GOT3 (cell line): ENCODE results near the gene PLA2G5.

Experiments used
- DNase-seq: peaks from one replicate; lab custom pipeline; 2025; ENCODE audit warnings: mixed read lengths; lab: John Stamatoyannopoulos, UW

PLA2G5 gene

DNA sequence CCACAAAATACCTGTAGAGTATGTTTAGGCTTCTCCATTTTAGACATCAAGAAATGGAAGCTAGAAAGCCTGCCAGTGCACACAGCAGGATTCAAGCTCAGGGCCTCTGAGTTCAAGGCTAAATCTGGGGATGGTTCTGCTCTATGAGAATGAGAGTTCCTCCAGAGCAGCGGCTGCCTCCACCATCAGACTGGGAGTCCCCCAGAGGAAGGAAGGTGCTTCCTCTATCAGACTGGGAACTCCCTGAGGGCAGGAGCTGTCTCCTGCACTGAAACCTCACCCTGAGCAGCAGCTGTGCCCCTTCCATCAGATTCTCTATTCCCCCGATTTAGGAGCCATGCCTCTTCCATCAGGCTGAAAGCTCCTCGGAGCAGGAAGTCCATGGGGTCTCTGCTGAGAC lies 20.1 kb downstream of the PLA2G5 start:
- DNase-seq, result no peak

- no peak for DNase-seq
Observed at GRCh38 chr1:20090641-20091040, 20.6 kb downstream of the PLA2G5 start.

DNA sequence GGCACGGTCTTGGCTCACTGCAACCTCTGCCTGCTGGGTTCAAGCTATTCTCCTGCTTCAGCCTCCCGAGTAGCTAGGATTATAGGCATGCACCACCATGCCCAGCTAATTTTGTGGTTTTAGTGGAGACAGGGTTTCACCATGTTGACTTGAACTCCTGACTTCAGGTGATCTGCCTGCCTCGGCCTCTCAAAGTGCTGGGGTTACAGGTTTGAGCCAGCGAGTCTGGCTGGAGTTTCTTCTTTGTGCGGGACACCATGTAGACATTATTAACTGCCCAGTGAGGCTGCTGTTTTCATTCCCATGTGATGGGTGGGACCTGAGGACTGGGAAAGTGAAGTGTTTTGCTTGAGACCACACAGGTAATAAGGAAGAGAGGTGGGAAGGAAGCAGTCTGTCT lies 23.3 kb downstream of the PLA2G5 start:
- DNase-seq, result no peak

DNA sequence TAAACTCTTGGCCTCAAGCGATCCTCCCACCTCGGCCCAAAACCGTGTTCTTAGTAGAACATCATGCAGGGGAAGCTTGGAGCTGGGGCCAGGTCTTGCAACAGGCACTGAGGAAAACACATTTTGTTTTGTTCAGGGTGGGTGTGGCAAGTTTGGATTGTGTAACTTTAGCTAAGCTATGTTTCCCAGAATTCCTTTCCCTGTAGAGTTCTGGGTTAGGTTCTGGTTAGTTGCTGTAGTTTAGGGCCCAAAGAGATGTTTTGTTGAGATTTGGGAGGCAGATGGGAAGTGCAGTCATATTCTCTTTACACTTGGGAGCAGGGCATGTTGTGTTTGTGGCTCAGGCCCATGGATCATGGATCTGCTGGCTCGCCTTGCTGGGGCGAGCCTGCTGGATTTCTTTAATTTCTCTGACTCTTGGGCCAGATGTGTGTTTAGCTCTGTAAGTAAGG lies 24.0 kb downstream of the PLA2G5 start:
- DNase-seq, result no peak

GRCh38 chr1:20095564-20096434 lies 25.8 kb downstream of the PLA2G5 start:
- no peak for DNase-seq

DNA sequence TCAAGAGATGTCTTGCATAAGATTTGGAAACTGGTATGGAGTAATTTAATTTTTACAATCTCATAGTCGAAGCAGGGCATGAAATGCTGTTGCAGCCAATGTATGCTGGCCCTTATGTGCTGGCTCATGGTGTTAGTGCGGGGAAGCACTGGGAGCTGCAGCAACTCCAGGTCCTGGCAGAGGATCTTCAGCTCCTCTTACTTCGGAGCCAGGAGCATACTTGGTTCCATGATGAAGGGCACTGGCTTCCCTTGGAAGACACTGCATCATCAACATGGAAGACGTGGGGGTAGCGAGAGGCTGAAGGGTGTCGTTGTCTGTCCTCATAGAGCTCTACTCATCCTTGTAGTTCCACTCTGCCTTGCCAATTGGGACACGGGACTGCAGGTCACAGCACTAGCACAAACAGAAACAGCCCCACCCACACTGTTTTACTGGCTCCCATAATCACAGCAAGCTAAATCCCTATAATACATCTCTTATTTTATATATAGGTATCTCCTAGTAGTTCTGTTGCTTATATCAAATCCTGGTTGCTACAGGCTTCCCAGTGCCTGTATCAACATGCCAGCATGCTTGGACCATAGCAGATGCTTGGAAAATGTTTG lies 26.9 kb downstream of the PLA2G5 start:
- DNase-seq, result no peak

DNA sequence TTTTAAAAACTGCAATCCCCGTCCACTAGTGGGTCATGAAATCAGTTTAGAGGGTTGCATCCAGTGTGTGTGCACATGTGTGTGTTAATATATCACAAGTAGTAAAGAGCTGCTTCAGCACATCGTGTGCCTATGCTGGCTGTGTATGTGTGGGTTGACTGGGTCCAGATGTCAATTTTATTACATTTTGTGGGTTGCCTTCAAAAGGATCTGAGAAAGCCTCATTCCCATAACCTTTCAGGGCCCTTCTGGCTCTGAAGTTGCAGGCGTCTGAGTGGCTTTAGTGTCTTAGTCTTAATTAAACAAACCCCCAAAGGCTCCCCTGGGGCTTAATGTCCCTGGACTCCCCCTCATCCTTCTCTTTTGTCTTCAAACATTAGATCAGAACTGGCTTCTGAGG lies 29.5 kb downstream of the PLA2G5 start:
- no peak for DNase-seq

DNA sequence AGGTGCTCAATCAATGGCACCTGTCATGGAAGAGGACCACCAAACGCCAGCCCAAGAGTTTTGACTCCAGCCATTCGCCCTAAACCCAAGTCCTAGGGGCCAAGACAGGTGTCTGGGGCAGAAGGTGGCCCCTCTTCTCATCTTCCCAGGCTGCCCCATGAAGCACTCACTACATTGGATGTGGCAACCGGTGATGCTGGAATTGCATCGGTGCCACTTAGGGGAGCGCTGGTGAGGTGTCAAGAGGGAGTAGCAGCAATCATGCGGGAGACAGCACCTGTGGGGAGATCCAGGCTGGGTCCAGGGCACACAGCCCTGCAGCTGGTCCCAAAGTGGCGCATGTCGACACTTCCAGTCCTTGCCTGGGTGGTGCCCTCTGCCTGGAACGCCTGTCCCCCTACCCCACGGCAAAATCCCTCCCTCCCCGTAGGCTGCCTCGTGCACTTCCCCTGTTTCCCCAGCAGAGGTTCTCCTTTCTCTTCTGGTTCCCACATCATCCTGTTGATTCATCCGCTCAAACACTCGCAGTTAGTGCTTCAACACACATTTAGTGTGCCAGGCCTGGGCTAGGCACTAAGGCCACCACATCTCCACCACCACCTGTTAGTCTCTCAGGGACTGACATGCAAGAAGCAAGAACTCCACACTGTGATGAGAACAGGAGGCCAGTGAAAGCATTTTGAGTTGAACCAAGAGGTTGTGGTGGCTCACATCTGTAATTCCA lies 30.8 kb downstream of the PLA2G5 start:
- no peak for DNase-seq

DNA sequence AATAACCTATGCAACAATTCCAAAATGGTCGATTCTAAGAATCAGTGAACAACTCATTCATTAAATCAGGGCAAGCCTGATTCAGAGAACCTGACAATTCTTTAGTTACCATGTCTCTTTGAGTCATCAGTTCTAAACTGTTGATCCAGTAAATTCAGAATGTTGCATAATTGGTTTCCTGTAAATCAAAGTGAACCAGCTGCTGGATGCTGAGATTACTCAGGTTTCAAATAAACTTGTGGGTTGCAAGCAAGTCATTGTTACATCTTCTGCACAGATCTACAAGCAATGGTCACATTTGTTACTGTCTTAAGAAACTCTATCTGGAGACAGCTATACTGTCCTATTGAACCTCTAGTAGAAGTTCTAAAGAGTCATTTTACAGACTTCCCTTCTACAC lies 32.9 kb downstream of the PLA2G5 start:
- no peak for DNase-seq

- no peak for DNase-seq
Observed at GRCh38 chr1:20105856-20106255, 35.9 kb downstream of the PLA2G5 start.

DNA sequence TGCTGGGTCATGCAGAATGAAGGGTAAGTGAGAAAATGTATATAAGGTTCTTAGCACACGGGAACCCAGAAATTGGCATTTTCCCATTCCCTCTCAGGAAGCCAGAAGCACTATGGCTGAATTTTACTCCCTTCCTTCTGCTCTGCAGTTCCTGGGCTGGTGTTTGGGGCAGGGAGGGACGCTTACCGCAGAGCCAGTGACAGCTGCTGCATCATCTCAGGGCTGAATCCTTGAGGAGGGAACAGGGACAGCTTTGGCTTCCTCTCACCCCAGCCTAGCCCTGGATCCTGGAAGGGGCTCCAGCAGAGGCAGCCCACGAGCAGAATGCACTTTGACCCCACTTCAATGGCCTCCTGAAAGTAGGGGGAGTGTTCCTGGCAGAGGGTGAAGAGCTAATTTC lies 37.4 kb downstream of the PLA2G5 start:
- no peak for DNase-seq

DNA sequence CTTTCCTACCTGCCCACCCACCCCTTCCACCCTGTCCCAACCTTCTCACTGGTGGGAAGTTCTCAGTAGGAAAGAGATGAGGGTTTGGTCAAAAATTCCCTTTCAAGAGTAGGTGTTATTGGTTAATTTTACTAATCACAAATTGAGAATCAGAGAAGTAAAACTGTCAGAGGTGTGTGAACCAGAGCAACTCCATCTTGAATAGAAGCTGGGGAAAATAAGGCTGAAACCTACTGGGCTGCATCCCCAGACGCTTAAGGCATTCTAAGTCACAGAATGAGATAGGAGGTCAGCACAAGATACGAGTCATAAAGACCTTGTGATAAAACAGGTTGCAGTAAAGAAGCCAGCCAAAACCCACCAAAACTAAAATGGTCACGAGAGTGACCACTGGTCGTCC lies 37.8 kb downstream of the PLA2G5 start:
- DNase-seq, result no peak

DNA sequence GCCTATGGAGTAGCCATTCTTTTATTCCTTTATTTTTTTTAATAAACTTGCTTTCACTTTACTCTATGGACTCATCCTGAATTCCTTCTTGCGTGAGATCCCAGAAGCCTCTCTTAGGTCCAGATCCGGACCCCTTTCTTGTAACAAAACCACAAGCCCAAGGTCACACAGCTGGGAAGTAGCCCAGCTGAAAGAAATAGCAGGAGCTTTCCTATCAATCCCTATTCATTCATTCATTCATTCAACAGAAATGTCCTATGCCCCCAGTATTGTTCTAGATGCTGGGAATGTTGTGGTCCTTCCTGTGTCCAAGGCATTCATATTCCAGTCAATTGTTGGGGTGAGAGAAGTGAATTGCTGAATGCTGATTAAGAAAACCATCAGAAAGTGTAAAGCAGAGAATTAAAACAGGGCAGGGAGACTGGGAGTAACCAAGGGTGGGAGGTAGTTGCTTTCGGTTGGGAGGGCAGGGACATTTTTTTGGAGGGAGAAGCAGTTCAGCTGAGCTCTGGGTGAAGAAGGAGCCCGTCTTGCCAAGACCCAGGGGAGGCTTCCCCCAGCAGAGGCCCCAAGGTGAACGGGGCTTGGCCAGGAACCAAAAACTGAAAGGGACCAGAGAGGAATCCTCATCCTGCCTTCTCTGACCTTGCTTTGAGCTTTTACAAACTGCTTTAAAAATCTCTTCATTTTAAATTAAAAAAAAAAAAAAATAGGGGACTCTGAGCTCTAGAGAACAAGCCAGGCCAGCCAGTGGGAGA lies 38.6 kb downstream of the PLA2G5 start:
- DNase-seq, result no peak

GRCh38 chr1:20109223-20109856 lies 39.3 kb downstream of the PLA2G5 start:
- no peak for DNase-seq

- DNase-seq, result no peak
Observed at GRCh38 chr1:20110679-20111078, 40.7 kb downstream of the PLA2G5 start.

DNA sequence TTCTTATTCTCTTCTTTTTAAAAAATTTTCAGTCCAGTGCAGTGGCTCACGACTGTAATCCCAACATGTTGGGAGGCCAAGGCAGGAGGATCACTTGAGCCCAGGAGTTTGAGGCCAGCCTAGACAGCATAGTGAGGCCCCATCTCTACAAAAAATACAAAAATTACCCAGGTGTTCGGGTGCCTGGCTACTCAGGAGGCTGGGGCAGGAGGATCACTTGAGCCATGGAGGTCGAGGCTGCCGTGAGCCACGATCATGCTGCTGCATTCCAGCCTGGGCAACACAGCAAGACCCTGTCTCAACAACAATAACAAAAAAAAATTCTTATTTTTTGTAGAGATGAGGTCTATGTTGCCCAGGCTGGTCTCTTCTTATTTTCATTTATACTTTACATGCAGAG lies 41.5 kb downstream of the PLA2G5 start:
- DNase-seq, result no peak

DNA sequence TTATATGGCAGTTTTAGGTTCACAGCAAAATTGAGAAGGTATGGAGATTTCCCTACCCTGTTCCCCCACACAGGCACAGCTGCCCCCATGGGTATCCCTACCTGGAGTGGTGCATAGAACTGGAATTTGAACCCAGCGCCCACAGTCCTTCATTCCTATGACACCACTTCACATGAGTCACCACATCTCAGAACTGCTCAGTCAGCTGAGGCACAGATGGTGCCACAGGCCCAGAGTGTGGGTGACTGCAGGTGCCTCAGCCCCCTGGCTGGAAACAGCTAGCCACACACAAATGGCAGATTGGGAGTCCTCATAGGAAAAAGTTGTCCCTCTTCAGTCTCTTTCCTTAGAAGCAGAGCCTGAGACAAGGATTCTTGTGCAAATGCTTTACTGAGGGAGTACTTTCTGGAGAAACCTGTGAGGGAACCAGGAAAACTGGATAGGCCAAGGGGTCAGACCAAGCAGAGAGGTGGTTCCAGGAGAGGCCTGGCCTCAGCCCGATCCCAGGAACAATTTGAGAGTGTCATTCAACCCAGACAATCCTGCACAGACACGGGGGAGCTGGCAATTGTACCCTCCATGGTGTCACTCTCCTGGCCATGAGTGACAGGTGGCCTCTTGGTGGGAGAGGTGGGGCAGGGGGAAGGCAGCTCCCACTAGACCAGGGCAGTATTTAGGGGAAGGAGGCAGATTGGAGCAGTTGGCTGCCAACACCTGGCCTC lies 42.4 kb downstream of the PLA2G5 start:
- no peak for DNase-seq

DNA sequence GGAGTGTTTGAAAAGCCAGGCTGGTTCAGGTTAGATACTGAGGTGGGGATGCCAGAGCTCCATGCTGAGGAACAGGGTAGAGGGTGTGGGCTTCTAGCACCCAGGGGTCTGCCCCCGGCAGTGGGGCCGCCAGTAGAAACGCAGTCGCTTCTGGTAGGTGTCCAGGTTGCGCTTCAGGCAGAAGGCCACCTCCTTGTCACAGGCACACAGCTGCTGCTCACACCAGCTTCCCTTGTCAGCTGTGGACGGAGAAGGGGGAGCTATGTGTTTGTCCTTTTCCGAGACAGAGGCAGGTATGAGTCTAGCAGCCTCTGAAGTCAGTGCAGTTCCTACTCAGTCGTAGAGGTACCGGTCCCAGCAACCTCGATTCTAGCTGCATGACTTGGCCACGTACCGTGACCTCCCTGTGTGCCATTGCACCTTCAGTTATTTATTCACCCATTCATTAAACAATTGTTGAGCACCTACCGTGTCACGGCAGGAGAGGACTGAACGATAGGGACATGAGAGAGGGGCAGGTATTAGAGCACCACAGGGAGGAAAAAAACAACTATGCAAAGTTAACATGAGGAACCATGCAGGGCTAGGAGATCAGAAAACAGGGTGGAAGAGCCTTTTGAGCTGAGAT lies 44.1 kb downstream of the PLA2G5 start:
- no peak for DNase-seq

GRCh38 chr1:20115479-20115878 lies 45.5 kb downstream of the PLA2G5 start:
- DNase-seq, result no peak

- DNase-seq, result no peak
Observed at GRCh38 chr1:20115916-20116315, 45.9 kb downstream of the PLA2G5 start.

DNA sequence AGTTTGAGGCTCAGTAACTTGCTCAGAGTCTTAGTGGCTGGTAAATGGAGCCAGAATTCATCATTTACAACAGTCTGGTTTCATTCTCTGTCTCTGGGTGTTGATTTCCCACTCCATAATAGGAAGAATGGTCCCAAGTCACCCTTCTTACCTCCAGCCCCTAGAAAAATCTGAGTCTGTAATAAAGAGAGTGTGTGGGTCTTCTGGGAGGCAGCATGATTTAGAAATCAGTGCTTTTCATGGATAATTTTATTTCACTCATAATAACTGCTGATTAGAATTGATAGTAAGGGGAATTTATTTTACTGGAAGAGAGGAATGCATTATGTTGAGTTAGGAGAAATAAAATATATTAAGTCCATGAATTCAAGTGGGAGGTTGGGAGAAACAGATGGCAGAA lies 47.2 kb downstream of the PLA2G5 start:
- DNase-seq, result no peak
